Stimulated activated CD8-positive, alpha-beta memory T cell treated with anti-CD3 and anti-CD28 coated beads, Interleukin-7, amount 100 ng/mL, for 24 hours (primary cell): Measurements from ENCODE around the gene DRD2.

Experiments used
- DNase-seq: peaks from one replicate; pipeline ENCODE4 v3.0.0-alpha.2; 2020; ENCODE audit warnings: low read depth

Gene DRD2

DNA sequence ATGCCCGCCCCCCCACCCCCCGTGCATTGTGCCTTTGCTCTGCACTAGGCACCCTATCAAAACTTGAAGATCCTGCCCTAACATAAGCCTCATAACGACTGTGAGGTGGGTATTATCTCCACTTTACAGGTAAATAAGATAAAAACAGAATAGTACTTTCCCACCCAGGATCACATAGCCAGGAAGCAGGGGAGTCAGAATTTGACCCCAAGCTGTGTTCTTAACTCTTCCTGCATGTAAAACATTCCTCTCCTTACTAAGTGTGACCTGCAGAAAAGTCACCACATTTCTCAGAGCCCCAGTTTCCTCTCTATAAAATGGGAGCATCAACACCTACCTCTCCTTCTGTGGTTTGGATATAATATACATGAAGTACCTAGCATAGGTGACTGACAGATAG is 105.8 kb downstream of the DRD2 start:
- DNase-seq: no peak

GRCh38 chr11:113365895-113366294 is 109.3 kb downstream of the DRD2 start:
- no peak for DNase-seq

- DNase-seq: no peak
These were observed 111.1 kb downstream of the DRD2 start for GRCh38 chr11:113363996-113364641.

- DNase-seq: no peak
These were observed 111.8 kb downstream of the DRD2 start for GRCh38 chr11:113363406-113363805.
